ENCODE results near the gene RAD54L2.

DNA sequence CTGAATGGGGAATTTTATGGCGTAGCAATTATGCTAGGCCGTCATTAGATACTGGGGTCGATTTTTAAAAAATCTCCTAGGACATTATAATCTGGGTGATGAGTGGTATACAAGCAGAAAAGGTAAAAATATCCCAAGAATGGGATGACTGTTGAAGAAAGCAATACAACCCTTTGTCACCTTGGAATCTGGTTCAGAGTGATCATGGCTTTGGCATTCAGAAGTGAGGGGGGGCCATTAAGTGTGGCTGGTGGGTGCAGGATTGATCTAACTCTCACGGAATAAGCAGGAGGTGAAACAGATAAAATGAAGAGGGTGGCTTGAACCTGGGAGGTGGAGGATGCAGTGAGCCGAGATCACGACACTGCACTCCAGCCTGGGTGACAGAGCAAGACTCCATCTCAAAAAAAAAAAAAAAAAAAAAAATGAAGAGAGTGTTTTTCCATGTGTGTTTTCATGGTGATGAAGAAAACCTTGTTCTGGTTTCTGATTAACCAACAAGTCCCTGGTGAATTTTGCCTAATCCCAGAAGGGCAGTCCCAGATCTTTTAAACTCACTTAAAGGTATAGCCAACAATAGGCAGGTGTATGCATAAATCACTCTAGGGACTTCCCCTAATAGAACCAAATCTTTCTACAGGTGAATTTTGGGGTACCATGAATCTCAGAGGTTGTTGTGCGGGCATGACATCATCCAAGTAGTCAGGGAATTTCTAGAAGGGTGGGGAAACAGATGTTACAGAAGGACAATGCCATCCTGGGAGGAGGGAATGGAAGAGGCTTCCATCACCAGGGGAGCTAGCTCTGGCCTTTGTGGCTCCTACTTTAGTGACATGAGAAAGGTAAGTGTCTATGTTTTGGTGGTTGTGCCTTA lies 3.1 kb upstream of the RAD54L2 start:
- TF ChIP-seq CTCF (IDR thresholded peaks at IDR 0.05), result no peak
- no peak for TF ChIP-seq POLR2A (IDR thresholded peaks at IDR 0.05)

Data from heart left ventricle (tissue), 13 donors.